MM.1S (cell line): ENCODE measurements around the gene CLCA4.

Source experiments
- CTCF ChIP-seq: fragments of 300-600 bp; sonication (generic); IDR thresholded peaks from 2 replicates; pipeline ENCODE4 v1.5.1; 2016; ENCODE audit warnings: antibody characterized with exemption, low read length, mixed read lengths
- EZH2phosphoT487 ChIP-seq: fragments of 300-600 bp; sonication (generic); IDR thresholded peaks from 2 replicates; pipeline ENCODE4 v1.6.1; 2018; ENCODE audit warnings: antibody characterized with exemption, low read length

- TF ChIP-seq CTCF (no peak), EZH2phosphoT487 (no peak)
These were observed 19.6 kb upstream of the CLCA4 start for GRCh38 chr1:86527306-86527705.
